Limb (tissue), 2 donors: ENCODE measurements around the gene HPS5.

Source experiments
- DNase-seq, 2 donors: peaks; one replicate each; pipeline ENCODE4 v3.0.0-alpha.2; 2016; ENCODE audit errors: extremely low spot score in 2 of 2

HPS5 gene

GRCh38 chr11:18321578-18321968, 367 bp downstream of the HPS5 start:
- no peak for DNase-seq

GRCh38 chr11:18320617-18321016, 1.3 kb downstream of the HPS5 start:
- DNase-seq: no peak

- no peak for DNase-seq
These were observed 2.0 kb downstream of the HPS5 start for GRCh38 chr11:18319914-18320313.

- no peak for DNase-seq
These were observed 4.4 kb downstream of the HPS5 start for GRCh38 chr11:18317551-18317950.

- no peak for DNase-seq
These were observed 6.0 kb downstream of the HPS5 start for GRCh38 chr11:18315893-18316292.

- DNase-seq: no peak
These were observed 7.0 kb downstream of the HPS5 start for GRCh38 chr11:18314784-18315523.

GRCh38 chr11:18313965-18314763, 7.8 kb downstream of the HPS5 start:
- no peak for DNase-seq

GRCh38 chr11:18312663-18313420, 9.1 kb downstream of the HPS5 start:
- DNase-seq: no peak

- no peak for DNase-seq
These were observed 9.9 kb downstream of the HPS5 start for GRCh38 chr11:18312012-18312411.

GRCh38 chr11:18310800-18311340, 11.1 kb downstream of the HPS5 start:
- no peak for DNase-seq

- DNase-seq: no peak
These were observed 12.2 kb downstream of the HPS5 start for GRCh38 chr11:18309691-18310090.

GRCh38 chr11:18308242-18308641, 13.7 kb downstream of the HPS5 start:
- DNase-seq: no peak

- no peak for DNase-seq
These were observed 14.3 kb downstream of the HPS5 start for GRCh38 chr11:18307461-18308139.

GRCh38 chr11:18304745-18305144, 17.2 kb downstream of the HPS5 start:
- no peak for DNase-seq

- DNase-seq: no peak
These were observed 22.2 kb downstream of the HPS5 start for GRCh38 chr11:18299721-18300120.

GRCh38 chr11:18295316-18295715, 26.6 kb downstream of the HPS5 start:
- DNase-seq: no peak

GRCh38 chr11:18294862-18295261, 27.1 kb downstream of the HPS5 start:
- no peak for DNase-seq

GRCh38 chr11:18288911-18289310, 33.0 kb downstream of the HPS5 start:
- no peak for DNase-seq

GRCh38 chr11:18285841-18286240, 36.1 kb downstream of the HPS5 start:
- DNase-seq: no peak

- DNase-seq: no peak
These were observed 39.3 kb downstream of the HPS5 start for GRCh38 chr11:18282626-18283025.

- no peak for DNase-seq
These were observed 41.4 kb downstream of the HPS5 start for GRCh38 chr11:18280438-18281045.
